ENCODE data around the gene HSF4. TPM values are rescaled to one million over a fixed set of nuclear protein-coding genes. Genes with fewer than 3 reads are reported as not detected.

Gene HSF4
- total RNA-seq, 1 experiment from 2014 or later = 2.2 TPM

GRCh38 chr16:67180166-67180565, 15.6 kb downstream of the HSF4 start (continued):
- no peak for TF ChIP-seq AFF4 (CRISPR knock-in tag; IDR thresholded peaks at IDR 0.05; ENCODE audit: borderline replicate concordance)

GRCh38 chr16:67181346-67181745, 16.8 kb downstream of the HSF4 start:
- ChIA-PET CTCF (no interaction called here), POLR2A (no interaction called here)
- peaks cover 3% of the 10 kb centered on the region; the same call in 1 of the 2 replicates for H3K36me3 Mint-ChIP-seq
- no peaks in the 10 kb centered on the region for H3K9me3 Mint-ChIP-seq
- ATAC-seq = no peak
- peaks cover 43% of the 10 kb centered on the region for H3K27me3 Mint-ChIP-seq (ENCODE audit: low read depth)
- H3K4me3 Mint-ChIP-seq = no peak overlapping the region
- peaks cover 22% of the 10 kb centered on the region for H3K4me1 Mint-ChIP-seq
- DNase-seq (ENCODE audit: low spot score) = no peak
- no peak overlapping the region for H3K27ac Mint-ChIP-seq
- TF ChIP-seq MAX (CRISPR knock-in tag; IDR thresholded peaks at IDR 0.05) (no peak), KAT7 (CRISPR knock-in tag; IDR thresholded peaks at IDR 0.05; ENCODE audit: borderline replicate concordance) (no peak), ZNF281 (CRISPR knock-in tag; IDR thresholded peaks at IDR 0.05) (no peak), CREB1 (CRISPR knock-in tag; IDR thresholded peaks at IDR 0.05) (no peak), ZNF263 (CRISPR knock-in tag; IDR thresholded peaks at IDR 0.05; ENCODE audit: low read depth) (no peak), E2F1 (CRISPR knock-in tag; IDR thresholded peaks at IDR 0.05) (no peak), ZBTB43 (CRISPR knock-in tag; IDR thresholded peaks at IDR 0.05) (no peak), HMGXB4 (CRISPR knock-in tag; IDR thresholded peaks at IDR 0.05) (no peak), ZNF232 (CRISPR knock-in tag; IDR thresholded peaks at IDR 0.05) (no peak), PRRX2 (CRISPR knock-in tag; IDR thresholded peaks at IDR 0.05) (no peak), HMGA2 (CRISPR knock-in tag; IDR thresholded peaks at IDR 0.05) (no peak), STAT6 (CRISPR knock-in tag; conservative IDR thresholded peaks at IDR 0.05; ENCODE audit: low read depth) (no peak), PRDM15 (CRISPR knock-in tag; IDR thresholded peaks at IDR 0.05) (no peak), EMX1 (CRISPR knock-in tag; IDR thresholded peaks at IDR 0.05) (no peak), SMAD4 (CRISPR knock-in tag; IDR thresholded peaks at IDR 0.05) (no peak)
